ENCODE measurements around the gene EPO.

EPO gene

DNA sequence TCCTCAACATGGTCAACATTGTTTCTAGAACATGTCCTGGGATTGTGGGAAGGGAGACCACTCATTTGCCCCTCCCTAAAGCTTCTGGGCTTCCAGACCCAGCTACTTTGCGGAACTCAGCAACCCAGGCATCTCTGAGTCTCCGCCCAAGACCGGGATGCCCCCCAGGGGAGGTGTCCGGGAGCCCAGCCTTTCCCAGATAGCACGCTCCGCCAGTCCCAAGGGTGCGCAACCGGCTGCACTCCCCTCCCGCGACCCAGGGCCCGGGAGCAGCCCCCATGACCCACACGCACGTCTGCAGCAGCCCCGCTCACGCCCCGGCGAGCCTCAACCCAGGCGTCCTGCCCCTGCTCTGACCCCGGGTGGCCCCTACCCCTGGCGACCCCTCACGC lies at the start of gene EPO:
Gene EPO (plus strand): TSS at position 190 of the 392 bp plus-strand sequence. CDS start 513 bp downstream, outside the sequence.
- H3K27ac ChIP-seq, result no peak within 1 kb of the TSS
- no peak for TF ChIP-seq ZFX (IDR thresholded peaks at IDR 0.05)
- TF ChIP-seq, protein P1, sequence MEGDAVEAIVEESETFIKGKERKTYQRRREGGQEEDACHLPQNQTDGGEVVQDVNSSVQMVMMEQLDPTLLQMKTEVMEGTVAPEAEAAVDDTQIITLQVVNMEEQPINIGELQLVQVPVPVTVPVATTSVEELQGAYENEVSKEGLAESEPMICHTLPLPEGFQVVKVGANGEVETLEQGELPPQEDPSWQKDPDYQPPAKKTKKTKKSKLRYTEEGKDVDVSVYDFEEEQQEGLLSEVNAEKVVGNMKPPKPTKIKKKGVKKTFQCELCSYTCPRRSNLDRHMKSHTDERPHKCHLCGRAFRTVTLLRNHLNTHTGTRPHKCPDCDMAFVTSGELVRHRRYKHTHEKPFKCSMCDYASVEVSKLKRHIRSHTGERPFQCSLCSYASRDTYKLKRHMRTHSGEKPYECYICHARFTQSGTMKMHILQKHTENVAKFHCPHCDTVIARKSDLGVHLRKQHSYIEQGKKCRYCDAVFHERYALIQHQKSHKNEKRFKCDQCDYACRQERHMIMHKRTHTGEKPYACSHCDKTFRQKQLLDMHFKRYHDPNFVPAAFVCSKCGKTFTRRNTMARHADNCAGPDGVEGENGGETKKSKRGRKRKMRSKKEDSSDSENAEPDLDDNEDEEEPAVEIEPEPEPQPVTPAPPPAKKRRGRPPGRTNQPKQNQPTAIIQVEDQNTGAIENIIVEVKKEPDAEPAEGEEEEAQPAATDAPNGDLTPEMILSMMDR (conservative IDR thresholded peaks at IDR 0.05), result no peak

DNA sequence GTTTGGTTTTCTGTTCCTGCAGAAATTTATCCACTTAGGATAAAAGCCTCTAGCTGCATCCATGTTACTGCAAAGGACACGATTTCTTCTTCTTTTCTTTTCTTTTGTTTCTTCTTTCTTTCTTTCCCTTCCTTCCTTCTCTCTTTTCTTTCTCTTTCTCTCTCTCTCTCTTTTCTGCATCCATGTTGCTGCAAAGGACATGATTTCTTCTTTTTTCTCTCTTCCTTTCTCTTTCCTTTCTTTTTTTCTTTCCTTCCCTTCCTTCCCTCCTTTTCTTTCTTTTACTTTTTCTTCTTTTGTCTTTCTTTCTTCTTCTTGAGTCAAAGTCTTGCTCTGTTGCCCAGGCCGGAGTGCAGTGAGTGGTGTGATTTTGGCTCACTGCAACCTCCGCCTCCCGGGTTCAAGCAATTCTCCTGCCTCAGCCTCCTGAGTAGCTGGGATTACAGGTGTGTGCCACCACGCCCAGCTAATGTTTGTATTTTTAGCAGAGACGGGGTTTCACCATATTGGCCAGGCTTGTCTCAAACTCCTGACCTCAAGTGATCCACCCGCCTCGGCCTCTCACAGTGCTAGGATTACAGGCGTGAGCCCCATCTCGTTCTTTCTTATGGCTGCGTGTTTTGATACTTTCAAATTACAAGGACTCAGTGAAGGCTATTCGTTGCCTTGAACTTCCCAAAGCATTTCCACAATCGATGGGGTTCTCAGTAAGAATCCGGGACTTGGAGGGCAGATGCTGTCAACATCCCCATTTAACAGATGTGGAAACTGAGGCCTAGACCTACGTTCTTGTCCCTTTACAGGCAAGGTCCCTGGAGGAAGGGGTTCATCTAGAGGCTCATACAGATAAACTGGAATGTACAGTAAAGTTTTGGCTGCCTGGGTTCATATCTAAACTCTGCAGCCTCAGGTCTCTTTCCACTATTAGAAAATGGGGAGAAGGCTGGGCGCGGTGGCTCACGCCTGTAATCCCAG lies 48.6 kb upstream of the EPO start:
- TF ChIP-seq ZFX (IDR thresholded peaks at IDR 0.05), result no peak
- TF ChIP-seq, protein P1 (conservative IDR thresholded peaks at IDR 0.05), result no peak
- no peak overlapping the region for H3K27ac ChIP-seq

DNA sequence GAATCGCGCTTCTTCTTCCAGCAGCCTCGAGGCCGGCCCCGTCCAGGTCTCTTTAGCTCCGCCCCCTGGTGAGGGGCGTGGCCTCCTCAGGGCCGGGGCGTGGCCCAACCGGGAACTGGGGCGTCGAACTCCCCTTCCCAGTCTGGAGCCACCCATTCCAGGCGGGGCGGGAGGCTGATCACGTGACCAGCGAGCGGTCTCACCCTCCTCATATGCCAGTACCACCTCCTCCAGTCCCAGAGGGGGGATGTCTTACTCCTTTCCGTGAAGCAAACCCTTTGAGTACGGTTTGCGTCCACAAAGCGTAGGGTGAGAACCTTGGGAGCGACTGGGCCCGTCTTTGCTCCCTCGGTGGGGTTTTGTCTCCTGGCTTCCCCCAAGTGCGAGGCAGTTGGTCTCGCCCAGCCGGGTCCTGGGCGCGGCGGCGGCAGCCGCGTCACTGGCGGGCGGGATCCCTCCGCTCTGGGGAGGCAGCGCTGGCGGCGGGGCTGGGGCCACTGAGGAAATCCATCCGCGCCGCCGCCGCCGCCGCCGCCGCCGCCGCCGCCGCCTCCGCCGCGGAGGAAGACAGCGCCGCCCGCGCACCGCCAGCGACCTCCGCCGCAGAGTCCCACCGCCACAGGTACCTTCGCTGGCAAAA lies 46.8 kb upstream of the EPO start, which contains the start of gene GNB2:
Gene GNB2 (plus strand): TSS at position 439 of the 640 bp plus-strand sequence. CDS start 2,526 bp downstream, outside the sequence.
- TF ChIP-seq, protein P1 (conservative IDR thresholded peaks at IDR 0.05), result no peak
- no peak for TF ChIP-seq ZFX (IDR thresholded peaks at IDR 0.05)
- H3K27ac ChIP-seq, result peak within 1 kb of the TSS; percentile 88

DNA sequence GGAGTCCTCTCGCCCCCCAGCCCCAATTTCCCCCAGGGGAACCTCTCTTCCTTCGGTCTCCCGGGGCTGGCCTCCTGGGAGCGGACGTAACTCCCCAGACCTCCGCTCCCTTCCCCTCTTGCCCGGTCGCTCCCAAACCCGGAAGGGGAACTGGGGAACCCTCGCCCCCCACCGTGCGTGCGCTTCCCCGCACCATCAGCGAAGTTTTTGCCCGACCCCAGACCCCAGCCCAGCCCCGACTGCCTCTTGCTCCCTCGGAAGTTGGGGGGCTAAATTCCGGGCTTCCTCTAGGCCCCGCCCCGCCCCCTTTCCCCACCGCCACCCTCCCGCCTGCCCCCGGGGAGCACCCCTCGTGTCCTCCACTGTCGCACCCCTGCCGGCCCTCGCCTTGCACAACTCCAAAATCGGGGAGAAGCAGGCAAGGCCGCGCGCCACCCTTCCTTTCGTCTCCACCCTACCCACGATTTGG lies 46.3 kb upstream of the EPO start:
- peak overlapping the region; percentile 88 for H3K27ac ChIP-seq
- TF ChIP-seq, protein P1 (conservative IDR thresholded peaks at IDR 0.05), result no peak
- TF ChIP-seq ZFX (IDR thresholded peaks at IDR 0.05), result no peak

DNA sequence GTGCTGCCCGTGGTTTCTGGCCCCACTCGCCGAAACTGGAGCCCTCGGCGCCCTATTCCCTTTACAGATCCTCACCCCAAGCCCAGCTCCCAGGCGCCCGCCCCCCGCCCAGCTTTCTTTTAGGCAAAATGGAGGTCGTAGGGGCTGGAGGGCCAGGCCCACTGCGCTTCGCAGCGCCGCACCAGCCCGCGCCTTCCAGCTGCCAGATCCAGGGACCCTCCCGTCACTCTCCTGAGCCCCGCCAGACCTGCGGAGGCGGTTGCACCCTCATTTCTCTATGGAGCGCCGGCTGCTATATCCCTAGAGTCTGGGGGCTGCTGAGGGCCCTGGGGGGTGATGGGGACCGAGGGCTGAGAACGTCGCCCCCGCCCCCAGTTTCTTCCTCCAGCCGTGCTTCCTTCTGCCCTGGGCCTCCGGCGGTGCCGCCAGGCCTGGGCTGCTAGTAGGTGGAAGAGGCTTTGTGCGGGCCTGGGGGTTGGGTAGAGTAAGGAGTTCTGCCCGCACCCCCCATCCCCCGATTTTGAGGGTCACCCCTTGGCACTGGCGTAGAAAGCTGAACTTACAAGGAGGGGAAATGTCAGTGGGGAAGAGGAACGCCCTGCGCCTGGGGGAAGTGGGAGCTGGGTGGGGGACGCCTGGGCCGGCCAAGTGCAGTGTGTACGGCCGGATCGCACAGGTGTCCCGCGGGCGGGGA lies 45.7 kb upstream of the EPO start:
- peak overlapping the region; percentile 88 for H3K27ac ChIP-seq

DNA sequence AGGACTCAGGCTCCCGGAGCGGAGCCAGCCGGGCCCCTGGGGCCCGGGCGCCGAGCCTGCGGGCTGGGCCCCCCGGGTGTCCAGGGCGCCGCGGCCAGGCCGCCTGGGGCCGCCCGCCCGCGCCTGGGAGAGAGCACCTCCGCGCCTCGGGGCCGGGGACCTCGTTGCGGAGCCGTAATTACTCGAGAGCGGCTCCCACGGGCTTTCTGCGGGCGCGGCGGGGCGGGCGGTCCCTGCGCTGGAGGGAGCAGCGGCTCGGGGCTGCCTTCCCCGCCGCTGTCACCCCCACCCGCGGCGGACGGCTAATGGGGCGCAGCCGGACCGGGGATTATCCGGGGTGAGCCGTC lies 45.2 kb upstream of the EPO start:
- TF ChIP-seq, protein P1 (conservative IDR thresholded peaks at IDR 0.05), result no peak
- peak; percentile 52 for TF ChIP-seq ZFX (IDR thresholded peaks at IDR 0.05)
- peak overlapping the region; percentile 88 for H3K27ac ChIP-seq

More for the DNA sequence above, 45.7 kb upstream of the EPO start:
- TF ChIP-seq, protein P1 (conservative IDR thresholded peaks at IDR 0.05), result no peak
- TF ChIP-seq ZFX (IDR thresholded peaks at IDR 0.05), result peak; percentile 86
